Hepatocyte (in vitro differentiated cells): Measurements from ENCODE around the gene WFDC12.

Source experiments
- CTCF ChIP-seq: fragments of 200-600 bp; sonication (generic); IDR thresholded peaks from 2 replicates; pipeline ENCODE4 v1.5.1; 2016; ENCODE audit warnings: antibody characterized with exemption, mild to moderate bottlenecking; ENCODE audit not compliant: poor library complexity
- EZH2 ChIP-seq: fragments of 200-600 bp; sonication (generic); IDR thresholded peaks from 2 replicates; pipeline ENCODE4 v1.6.1; 2016; ENCODE audit warnings: antibody characterized with exemption, mild to moderate bottlenecking, borderline replicate concordance
- EZH2phosphoT487 ChIP-seq: fragments of 200-600 bp; sonication (generic); IDR thresholded peaks from one replicate; pipeline ENCODE4 v1.6.1; 2018; ENCODE audit warnings: antibody characterized with exemption, mild to moderate bottlenecking, low read depth, moderate library complexity; ENCODE audit not compliant: unreplicated experiment, severe bottlenecking

GRCh38 chr20:45153752-45154151, 29.5 kb upstream of the WFDC12 start:
- TF ChIP-seq CTCF (no peak), EZH2phosphoT487 (no peak), EZH2 (no peak)
